HG03175 (cell line): Measurements from ENCODE around the gene WDFY4.

ENCODE experiments used
- ATAC-seq: cut with Tn5 transposase; IDR thresholded peaks from one replicate; pipeline ENCODE4 v1.9.1; 2021; ENCODE audit warnings: mild to moderate bottlenecking, moderate library complexity; ENCODE audit not compliant: unreplicated experiment

Gene WDFY4

DNA sequence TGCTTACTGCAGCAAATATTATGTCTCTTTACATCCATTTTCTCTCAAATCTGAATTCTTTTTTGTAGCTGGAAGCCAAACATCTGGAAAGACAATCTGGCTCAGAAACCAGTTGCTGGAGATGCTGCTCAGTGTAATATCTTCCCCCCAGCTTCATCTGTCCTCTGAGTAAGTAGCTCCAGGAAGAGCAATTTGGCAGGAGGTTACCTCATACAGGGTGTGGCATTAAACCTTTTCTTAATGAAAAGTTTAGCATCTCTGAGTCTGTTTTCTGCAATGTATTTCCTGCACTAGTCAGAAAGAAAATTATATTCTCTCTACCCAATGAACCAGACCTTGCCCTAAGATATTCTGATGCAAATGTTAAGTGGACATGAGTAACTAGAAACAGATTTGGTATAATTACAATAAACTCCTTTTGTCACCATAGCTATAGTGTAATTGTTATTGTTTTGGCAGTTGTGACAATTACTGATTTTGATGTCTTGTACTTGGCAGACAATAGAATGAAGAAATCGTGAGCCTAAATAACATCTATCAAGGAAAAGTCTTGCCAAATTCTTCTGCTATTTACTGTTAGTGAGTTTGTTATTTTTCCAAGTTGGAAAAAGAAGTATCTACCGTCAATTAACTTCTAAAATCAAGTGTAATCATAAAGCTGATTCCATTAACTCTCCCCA is 123.3 kb downstream of the WDFY4 start:
- no peak for ATAC-seq

DNA sequence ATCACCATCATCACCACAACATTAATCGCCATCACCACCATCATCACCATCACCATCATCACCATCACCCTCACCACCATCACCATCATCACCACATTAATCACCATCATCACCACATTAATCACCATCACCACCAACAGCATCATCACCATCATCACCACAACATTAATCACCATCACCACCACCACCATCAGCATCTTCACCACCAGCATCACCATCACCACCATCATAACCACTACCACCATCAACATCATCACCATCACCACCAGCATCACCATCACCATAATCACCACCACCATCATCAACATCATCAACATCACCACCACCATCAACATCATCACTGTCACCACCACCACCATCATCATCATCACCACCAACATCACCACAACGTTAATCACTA is 124.6 kb downstream of the WDFY4 start:
- no peak for ATAC-seq

- no peak for ATAC-seq
These were observed 126.8 kb downstream of the WDFY4 start for GRCh38 chr10:48811461-48811860.

DNA sequence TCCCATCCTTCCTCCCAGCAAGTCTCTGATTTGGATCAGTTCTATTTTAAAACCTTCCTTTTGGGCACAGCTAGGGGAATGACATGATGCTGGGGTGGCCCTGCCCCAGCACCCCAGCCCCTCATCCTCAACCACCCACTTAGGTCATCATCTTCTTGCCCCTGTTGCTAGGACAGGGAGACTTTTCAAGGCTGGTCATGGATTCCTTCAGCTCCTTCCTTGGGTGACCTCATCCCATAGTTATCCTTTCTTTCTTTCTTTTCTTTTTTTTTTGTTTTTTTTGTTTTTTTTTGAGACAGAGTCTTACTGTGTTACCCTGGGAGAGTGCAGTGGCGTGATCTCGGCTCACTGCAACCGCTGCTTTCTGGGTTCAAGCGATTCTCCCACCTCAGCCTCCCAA is 127.2 kb downstream of the WDFY4 start:
- no peak for ATAC-seq

- no peak for ATAC-seq
These were observed 128.6 kb downstream of the WDFY4 start for GRCh38 chr10:48813291-48813690.

DNA sequence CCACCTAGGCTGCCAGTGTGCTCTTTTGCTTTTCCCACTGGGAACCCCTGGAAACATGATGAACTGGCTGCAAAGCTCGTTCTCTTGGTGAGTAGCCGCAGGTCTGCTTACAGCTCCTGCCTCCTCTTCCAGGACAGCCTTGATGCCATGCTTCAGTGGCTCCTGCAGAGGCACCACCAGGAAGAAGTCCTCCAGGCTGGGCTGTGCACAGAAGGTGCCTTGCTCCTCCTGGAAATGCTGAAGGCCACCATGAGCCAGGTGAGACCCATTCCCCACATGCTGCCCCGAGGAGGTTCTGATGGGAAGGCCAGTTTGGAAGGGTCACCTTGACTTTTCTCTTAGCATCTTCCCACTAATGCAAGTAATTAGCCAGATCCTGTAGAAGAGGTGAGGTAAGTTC is 129.2 kb downstream of the WDFY4 start:
- ATAC-seq: no peak

GRCh38 chr10:48814933-48815332 is 130.3 kb downstream of the WDFY4 start:
- ATAC-seq: no peak

DNA sequence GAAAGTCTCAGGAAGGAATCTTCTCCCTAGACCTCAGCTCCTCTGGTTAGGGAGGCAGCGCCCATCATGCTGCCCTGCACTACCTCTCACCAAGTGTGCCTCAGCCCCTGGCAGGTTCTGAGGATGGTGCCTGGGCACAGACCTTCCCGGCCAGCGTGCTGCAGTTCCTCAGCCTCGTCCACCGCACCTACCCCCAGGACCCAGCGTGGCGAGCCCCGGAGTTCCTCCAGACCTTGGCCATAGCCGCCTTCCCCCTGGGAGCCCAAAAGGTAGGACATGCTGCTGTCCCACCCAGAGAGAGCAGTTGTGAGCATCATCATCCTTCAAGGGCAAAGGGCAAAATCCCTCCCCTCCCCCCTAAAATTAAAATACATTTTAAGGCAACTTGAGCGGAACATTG is 132.5 kb downstream of the WDFY4 start:
- ATAC-seq: no peak

GRCh38 chr10:48818081-48818480 is 133.4 kb downstream of the WDFY4 start:
- ATAC-seq: no peak

- ATAC-seq: no peak
These were observed 134.3 kb downstream of the WDFY4 start for GRCh38 chr10:48818861-48819520.

DNA sequence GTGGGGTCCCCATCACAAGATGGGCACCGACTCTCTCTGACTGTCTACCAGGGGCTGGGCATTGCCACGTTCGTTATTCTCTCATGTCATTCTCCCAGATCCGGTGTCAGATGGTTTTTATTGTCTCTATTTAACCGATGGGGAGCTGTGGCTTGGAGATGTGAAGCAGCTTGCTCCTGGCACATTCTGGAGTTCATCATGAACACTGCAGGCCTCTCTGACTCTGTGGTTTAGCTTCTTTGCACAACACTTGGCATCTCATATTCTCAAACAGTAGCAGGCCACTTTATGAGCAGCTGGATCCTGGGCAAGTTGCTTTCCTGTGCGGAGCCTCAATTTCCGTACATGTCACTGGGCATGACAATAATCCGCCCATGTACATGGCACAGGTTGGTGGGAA is 135.1 kb downstream of the WDFY4 start:
- no peak for ATAC-seq

GRCh38 chr10:48820231-48820630 is 135.6 kb downstream of the WDFY4 start:
- no peak for ATAC-seq

GRCh38 chr10:48820699-48821098 is 136.0 kb downstream of the WDFY4 start:
- no peak for ATAC-seq

- no peak for ATAC-seq
These were observed 136.4 kb downstream of the WDFY4 start for GRCh38 chr10:48821111-48821510.

GRCh38 chr10:48821692-48822091 is 137.0 kb downstream of the WDFY4 start:
- ATAC-seq: no peak

DNA sequence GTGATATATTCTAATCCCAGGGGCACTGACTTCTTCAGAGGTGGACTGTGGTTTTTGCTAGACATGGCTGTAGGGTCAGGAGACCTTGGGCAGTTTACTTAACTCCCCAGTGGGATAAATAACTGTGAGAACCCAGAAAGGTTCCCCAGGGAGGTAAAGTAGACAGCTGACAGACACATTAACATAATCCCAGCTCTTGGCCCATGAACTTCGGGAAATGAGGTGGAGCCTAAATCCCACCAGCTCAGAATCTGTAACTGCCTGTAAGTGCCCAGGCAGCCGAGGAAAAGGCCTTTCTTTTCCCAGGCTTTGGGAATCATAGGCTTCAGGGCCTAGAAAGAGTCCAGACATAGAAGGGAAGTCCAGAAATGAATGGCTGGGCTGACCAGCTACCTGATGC is 149.0 kb downstream of the WDFY4 start:
- no peak for ATAC-seq

DNA sequence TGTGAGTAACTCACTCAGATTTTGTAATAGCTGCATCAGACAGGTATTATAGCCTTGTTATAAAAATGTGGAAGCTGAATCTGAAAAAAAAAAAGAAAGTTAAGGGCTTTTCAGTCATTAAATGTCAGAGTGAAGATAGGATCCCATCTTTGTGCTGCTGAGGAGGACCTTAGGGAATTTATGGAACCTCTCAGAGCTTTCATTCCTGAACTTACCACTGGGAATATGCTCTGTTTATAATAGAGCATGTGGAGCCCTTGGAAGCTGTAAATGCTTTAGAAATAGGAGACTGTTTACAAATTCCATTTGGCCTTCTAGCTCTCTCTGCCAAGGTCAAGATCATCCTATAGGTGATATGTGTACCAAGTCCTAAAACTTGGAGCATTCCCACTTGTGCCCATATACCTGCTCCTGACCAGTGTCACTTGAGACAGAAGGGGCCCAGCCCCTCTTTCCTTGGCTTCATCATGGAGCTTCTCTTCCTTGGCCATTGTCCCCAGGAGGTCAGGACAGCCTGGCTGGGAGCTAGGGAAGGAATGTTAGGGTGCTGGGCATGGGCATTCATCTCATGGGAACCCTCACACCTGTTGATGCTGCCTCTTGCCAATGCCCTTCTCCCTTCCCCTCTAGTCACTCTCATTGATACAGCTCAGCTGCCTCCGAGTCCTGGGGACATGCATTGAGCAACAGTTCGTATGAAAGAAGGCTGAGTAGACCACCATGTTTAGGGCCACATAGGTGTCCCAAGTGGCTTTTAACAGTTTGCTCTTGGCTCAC is 149.7 kb downstream of the WDFY4 start:
- ATAC-seq: no peak

DNA sequence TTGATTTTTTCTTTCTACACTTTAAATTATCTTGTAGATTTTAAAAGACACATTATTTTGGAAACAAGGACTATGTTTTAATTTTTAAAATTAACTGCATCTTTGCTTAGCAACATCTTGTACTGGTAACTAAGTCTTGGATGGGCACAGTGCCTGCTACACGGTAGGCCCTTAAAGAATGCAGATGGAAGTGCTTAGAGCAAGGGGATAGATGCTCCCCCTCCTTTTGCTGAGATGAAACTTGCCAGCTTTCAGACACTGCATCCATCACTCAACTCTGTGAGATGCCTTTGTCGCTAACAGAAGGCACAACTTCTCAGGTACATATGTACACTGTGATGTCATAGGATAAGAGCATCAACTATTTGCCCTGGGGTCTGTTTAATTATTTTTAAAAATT is 151.1 kb downstream of the WDFY4 start:
- ATAC-seq: no peak

- no peak for ATAC-seq
These were observed 151.9 kb downstream of the WDFY4 start for GRCh38 chr10:48836605-48837004.

GRCh38 chr10:48838834-48839233 is 154.2 kb downstream of the WDFY4 start:
- ATAC-seq: no peak

GRCh38 chr10:48839809-48840679 is 155.4 kb downstream of the WDFY4 start:
- ATAC-seq: no peak
